GM20000 (cell line): ENCODE results near the gene STIM1.

ENCODE experiments used
- DNase-seq: peaks from one replicate; pipeline ENCODE4 v3.0.0; 2012; ENCODE audit warnings: low spot score
- CTCF ChIP-seq: IDR thresholded peaks from 2 replicates; pipeline ENCODE4 v1.5.1; 2012; ENCODE audit warnings: mild to moderate bottlenecking, control low read depth; ENCODE audit errors: extremely low read depth, missing control alignments

The STIM1 gene

GRCh38 chr11:4022669-4023068 lies 167.2 kb downstream of the STIM1 start:
- no peak for TF ChIP-seq CTCF
- DNase-seq = no peak

GRCh38 chr11:4025248-4025966 lies 169.9 kb downstream of the STIM1 start:
- TF ChIP-seq CTCF = no peak
- no peak for DNase-seq

- no peak for DNase-seq
- TF ChIP-seq CTCF = no peak
Measured at GRCh38 chr11:4025967-4026324, 170.5 kb downstream of the STIM1 start.

DNA sequence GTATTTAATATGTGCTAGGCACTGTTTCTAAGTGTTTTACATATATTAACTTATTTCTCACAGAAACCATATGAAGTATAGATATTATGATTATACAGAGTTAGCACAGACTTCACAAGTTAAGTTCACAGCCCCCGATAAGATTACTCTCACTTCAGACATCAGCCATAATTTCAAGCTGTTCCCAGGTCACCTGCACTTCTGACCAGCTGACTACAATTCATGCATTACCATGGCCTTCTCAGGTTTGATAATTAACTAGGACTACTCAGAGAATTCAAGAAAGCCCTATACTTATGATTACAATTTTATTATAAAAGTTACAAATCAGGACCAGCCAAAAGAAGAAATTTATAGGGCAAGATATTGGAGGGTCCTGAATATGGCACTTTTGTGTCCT lies 170.9 kb downstream of the STIM1 start:
- TF ChIP-seq CTCF = no peak
- no peak for DNase-seq

DNA sequence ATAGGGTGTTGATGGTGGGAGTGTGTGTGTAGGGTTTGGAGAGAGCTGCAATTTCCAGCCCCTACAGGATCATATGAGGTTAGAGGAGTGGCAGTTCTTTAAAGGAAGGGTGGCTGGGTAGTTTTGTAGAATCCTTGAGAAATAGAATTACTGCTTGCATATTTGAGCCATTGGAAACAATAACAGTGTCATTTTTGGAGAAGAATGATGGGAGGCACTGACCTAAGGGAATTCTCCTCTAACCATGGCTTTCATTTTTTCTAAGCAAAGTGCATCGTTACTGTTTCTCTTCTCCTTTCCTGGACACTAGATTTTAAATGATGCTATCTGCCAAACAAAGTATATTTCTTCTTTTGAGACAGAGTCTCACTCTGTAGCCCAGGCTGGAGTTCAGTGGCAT lies 172.3 kb downstream of the STIM1 start:
- no peak for DNase-seq
- TF ChIP-seq CTCF = no peak

- DNase-seq = no peak
- TF ChIP-seq CTCF = no peak
Measured at GRCh38 chr11:4030197-4030596, 174.7 kb downstream of the STIM1 start.

GRCh38 chr11:4032097-4032496 lies 176.6 kb downstream of the STIM1 start:
- no peak for DNase-seq
- no peak for TF ChIP-seq CTCF
